ENCODE results near the gene OR10Z1.

OR10Z1 gene

DNA sequence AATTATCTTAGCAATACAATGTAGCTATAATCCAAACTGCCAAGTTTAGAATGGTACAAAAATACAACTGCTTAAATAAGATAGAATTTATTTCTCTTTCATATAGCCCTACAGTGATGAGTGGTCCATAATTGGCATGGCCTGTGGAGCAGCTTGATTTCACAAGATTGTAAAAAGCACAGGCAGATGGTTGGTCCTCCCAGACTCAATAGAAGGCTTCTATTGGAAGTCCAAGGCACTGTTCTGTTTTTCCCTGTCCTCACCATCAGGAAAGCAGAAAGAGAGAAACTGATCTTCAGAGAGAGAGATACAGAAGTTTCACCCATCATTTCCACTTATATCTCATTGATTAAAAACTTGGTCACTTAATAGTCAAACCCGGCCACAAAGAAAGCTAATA, 32.8 kb upstream of the OR10Z1 start:
- Histone ChIP-seq H3K27ac (no peak overlapping the region), H3K27me3 (no peaks in the 10 kb centered on the region), H3K4me1 (no peaks in the 10 kb centered on the region), H3K36me3 (no peaks in the 10 kb centered on the region), H3K4me3 (no peak overlapping the region), H3K9me3 (no peaks in the 10 kb centered on the region)
- intact Hi-C loops (cut with DNase I; ENCODE audit: low total_unique reads) = no loop called here
- TF ChIP-seq, protein P1, sequence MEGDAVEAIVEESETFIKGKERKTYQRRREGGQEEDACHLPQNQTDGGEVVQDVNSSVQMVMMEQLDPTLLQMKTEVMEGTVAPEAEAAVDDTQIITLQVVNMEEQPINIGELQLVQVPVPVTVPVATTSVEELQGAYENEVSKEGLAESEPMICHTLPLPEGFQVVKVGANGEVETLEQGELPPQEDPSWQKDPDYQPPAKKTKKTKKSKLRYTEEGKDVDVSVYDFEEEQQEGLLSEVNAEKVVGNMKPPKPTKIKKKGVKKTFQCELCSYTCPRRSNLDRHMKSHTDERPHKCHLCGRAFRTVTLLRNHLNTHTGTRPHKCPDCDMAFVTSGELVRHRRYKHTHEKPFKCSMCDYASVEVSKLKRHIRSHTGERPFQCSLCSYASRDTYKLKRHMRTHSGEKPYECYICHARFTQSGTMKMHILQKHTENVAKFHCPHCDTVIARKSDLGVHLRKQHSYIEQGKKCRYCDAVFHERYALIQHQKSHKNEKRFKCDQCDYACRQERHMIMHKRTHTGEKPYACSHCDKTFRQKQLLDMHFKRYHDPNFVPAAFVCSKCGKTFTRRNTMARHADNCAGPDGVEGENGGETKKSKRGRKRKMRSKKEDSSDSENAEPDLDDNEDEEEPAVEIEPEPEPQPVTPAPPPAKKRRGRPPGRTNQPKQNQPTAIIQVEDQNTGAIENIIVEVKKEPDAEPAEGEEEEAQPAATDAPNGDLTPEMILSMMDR (IDR thresholded peaks at IDR 0.05) = no peak
- DNase-seq = no peak

DNA sequence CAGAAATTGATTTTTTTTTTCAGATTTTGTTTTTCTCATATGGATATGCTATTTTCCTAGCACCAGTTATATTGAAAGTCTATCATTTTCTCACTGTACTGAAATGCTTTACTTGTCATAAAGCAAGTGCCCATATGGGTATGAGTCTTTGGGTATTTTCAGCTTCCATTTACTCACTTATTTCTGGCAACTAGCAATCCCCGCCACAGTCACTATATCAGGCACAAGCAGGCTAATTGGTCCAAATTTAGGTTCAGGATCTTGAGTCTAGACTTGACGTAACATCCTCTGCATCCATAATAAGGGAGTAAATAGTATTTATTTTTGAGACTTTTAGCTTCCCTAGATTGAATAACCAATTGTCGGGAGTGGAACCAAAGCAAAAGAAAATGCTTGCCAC, 27.5 kb upstream of the OR10Z1 start:
- TF ChIP-seq, protein P1 (IDR thresholded peaks at IDR 0.05) = no peak
- Histone ChIP-seq H3K27ac (no peak overlapping the region), H3K4me1 (no peaks in the 10 kb centered on the region), H3K36me3 (no peaks in the 10 kb centered on the region), H3K4me3 (no peak overlapping the region), H3K27me3 (no peaks in the 10 kb centered on the region), H3K9me3 (no peaks in the 10 kb centered on the region)
- DNase-seq = no peak
- intact Hi-C loops (cut with DNase I; ENCODE audit: low total_unique reads) = no loop called here

DNA sequence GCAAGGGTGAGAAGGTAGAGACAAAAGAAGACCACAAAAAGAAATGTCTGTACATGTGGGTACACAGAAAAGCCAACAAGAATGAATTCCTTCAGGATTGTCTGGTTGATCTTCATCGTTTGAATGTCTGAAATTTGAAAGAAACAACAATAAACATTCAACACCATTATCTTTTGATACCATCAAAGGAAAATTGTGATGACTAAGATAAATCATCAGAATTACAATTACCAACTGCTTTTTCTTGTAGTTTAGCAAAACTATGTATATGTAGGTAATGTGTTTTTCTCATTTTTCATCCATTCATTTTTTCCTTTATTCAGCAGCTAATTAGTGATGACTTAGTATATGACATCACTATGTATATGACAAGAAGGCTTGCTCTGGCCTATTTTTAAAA, 25.3 kb upstream of the OR10Z1 start, which contains the start of gene OR10X1:
OR10X1 (minus strand) TSS at position 167 of the 400 bp plus-strand sequence; CDS start at position 167, 0 bp downstream.
- Histone ChIP-seq H3K9me3 (no peaks in the 10 kb centered on the region), H3K4me3 (no peak within 1 kb of the TSS), H3K4me1 (no peaks in the 10 kb centered on the region), H3K27ac (no peak within 1 kb of the TSS), H3K27me3 (no peaks in the 10 kb centered on the region), H3K36me3 (no peaks in the 10 kb centered on the region)
- intact Hi-C loops (cut with DNase I; ENCODE audit: low total_unique reads) = no loop called here
- TF ChIP-seq, protein P1 (IDR thresholded peaks at IDR 0.05) = no peak
- no peak for DNase-seq

DNA sequence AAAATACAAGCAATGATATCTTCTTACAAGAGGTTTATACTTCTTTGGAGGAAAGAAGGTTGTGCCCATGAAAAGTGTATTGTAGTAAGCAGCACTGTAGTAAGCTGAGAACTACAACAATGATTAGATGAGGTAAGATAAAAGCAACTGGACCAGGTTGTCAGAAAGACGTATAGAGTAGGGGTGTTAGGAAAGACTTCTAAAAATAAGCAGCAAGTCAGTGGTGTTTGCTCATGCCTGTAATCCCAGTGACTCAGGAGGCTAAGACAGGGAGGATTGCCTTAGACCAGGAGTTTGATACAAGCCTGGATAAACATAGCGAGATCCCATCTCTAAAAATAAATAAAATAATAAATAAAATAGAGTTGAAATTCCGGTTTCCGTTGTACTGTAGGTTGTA, 21.1 kb upstream of the OR10Z1 start:
- Histone ChIP-seq H3K9me3 (peaks cover 0 to 21% (median 12%) of the 10 kb centered on the region in 3 donors), H3K36me3 (no peaks in the 10 kb centered on the region), H3K4me3 (no peak overlapping the region), H3K27ac (no peak overlapping the region), H3K4me1 (no peaks in the 10 kb centered on the region), H3K27me3 (no peaks in the 10 kb centered on the region)
- no peak for DNase-seq
- intact Hi-C loops (cut with DNase I; ENCODE audit: low total_unique reads) = no loop called here
- TF ChIP-seq, protein P1 (IDR thresholded peaks at IDR 0.05) = no peak

DNA sequence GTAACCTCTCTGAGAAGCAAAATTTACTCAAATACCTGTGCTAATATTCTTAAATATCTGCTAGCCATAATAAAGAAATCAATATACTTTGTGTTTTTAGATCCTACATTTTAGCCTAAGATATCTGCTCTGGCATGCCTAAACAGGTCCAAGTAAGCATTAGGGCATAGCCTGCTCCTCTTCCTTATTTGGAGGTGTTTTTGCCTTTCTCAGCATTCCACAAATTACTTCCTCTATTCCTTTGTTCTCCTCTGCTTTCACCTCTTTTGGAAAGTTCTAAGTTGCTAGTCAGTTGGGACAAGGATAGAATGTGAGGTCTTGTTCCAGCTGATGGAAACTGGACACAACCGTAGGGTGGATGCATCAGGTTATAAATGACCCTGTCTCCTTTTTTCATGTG, 18.1 kb upstream of the OR10Z1 start:
- Histone ChIP-seq H3K4me1 (no peaks in the 10 kb centered on the region), H3K9me3 (peaks cover 0 to 21% (median 12%) of the 10 kb centered on the region in 3 donors), H3K36me3 (no peaks in the 10 kb centered on the region), H3K4me3 (no peak overlapping the region), H3K27ac (no peak overlapping the region), H3K27me3 (no peaks in the 10 kb centered on the region)
- TF ChIP-seq, protein P1 (IDR thresholded peaks at IDR 0.05) = no peak
- intact Hi-C loops (cut with DNase I; ENCODE audit: low total_unique reads) = no loop called here
- no peak for DNase-seq

DNA sequence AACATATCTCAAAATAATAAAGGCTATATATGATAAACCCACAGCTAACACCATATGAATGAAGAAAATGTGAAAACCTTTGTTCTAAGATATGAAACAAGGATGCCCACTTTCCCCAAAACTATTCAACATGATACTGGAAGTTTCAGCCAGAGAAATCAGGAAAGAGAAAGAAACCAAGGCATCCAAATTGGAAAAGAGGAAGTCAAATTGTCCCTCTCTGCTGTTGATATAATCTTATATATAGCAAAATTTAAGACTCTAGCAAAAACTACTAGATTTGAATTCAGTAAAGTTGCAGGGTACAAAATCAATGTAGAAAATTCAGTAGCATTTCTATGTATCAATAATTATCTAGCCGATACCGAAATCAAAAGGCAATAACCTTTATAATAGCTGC, 4.3 kb upstream of the OR10Z1 start:
- Histone ChIP-seq H3K4me1 (no peaks in the 10 kb centered on the region), H3K4me3 (no peak overlapping the region), H3K27ac (no peak overlapping the region), H3K36me3 (no peaks in the 10 kb centered on the region), H3K9me3 (peaks cover 4 to 20% (median 13%) of the 10 kb centered on the region in 3 donors), H3K27me3 (no peaks in the 10 kb centered on the region)
- no peak for DNase-seq
- intact Hi-C loops (cut with DNase I; ENCODE audit: low total_unique reads) = no loop called here
- TF ChIP-seq, protein P1 (IDR thresholded peaks at IDR 0.05) = no peak
